Measurements from ENCODE around the gene OR6C70.

GRCh38 chr12:55420307-55420962 lies 49.5 kb downstream of the OR6C70 start:
- TF ChIP-seq CTCF (conservative IDR thresholded peaks at IDR 0.05; ENCODE audit: low read length): no peak
- TF ChIP-seq EZH2phosphoT487 (IDR thresholded peaks at IDR 0.05; ENCODE audit: borderline replicate concordance, low read depth, low read length): no peak
